OCI-LY7 (cell line): ENCODE data around the gene CCDC92B.

Experiments used
- CTCF ChIP-seq: fragments of 200-600 bp; sonication (generic); conservative IDR thresholded peaks from 2 replicates; pipeline ENCODE4 v1.5.1; 2014; ENCODE audit warnings: mild to moderate bottlenecking, antibody characterized with exemption, low read length, moderate library complexity, mixed read lengths
- EZH2phosphoT487 ChIP-seq: fragments of 200-600 bp; sonication (generic); IDR thresholded peaks from 2 replicates; pipeline ENCODE4 v1.6.1; 2018; ENCODE audit warnings: low read depth, borderline replicate concordance, mild to moderate bottlenecking, mixed run types, antibody characterized with exemption, low read length, moderate library complexity, mixed read lengths

DNA sequence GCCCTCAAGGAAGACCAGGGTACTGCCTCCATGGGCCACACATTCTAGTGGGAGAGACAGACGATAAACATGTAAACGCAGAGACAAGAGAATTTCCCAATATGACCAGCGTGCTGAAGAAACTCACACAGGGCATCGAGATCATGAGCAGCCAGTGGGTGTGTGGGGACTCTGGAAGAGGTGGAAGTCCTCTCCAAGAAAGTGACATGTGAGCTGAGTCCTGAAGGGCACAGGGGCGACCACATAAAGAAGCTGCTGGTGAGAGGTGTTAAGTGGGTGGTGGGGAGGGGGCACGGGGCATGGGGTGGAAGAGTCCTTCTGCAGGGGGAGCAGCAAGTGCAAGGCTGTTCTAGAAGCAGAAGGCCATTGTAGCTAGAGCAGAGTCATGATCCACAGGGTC lies 25.8 kb upstream of the CCDC92B start:
- no peak for TF ChIP-seq CTCF
- no peak for TF ChIP-seq EZH2phosphoT487
